ENCODE measurements around the gene ADK.
A peak's percentile ranks its signal among the peaks of the same experiment; 100 is the strongest.
"Not testable (repeated sequence)": the region's sequence is repeated elsewhere in the genome, so short reads cannot be mapped to it uniquely, and the experiment has no call there.

The ADK gene

GRCh38 chr10:74306227-74306982 is 155.4 kb downstream of the ADK start:
- FAIRE-seq: no peak

DNA sequence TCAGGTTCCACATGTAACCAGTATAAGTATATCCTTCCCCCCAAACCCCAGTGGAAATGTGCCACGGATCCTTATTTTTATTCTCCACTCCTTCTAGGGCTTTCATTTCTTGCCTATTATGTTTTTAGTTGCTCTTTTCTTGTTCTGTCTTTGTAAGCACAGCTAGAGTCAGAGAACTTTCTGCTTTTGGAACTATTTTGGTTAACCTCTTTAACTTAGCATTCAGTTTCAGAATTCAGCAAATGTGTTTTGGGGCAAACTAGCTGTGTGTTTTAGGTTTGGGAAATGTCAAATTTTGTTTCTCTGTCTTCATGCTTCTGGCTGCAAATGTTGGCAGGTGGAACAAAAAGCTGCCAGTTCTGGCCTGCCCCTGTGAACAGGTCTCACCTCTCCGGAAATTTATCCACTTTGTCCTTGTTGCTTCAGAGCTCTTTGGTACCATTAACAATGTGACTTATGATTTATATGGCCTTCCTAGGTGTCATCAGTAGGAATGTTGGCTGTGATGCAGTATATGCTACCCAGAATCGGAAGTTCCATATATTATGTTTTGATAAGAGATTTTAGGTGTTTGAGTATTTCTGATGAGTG is 156.1 kb downstream of the ADK start:
- FAIRE-seq: no peak

GRCh38 chr10:74310652-74311257 is 159.7 kb downstream of the ADK start:
- FAIRE-seq: no peak

- peak; percentile 91 for FAIRE-seq
These were observed 163.1 kb downstream of the ADK start for GRCh38 chr10:74314166-74314565.

DNA sequence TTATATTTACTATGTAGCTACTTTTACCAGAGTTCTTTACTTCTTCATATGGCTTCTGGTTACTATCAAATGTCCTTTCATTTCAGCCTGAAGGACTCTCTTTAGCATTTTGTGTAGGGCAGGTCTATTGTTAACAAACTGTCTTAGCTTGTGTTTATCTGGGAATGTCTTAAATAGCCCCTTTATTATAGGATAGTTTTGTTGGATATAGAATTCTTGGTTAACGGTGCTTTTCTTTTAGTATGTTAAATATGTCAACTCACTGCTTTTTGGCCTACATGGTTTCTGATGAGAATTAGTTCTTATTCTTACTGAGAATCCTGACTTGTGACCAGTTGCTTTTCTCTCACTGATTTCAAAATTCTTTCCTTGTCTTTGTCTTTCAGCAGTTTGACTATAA is 169.0 kb downstream of the ADK start:
- FAIRE-seq: no peak

GRCh38 chr10:74320717-74321116 is 169.7 kb downstream of the ADK start:
- FAIRE-seq: no peak

DNA sequence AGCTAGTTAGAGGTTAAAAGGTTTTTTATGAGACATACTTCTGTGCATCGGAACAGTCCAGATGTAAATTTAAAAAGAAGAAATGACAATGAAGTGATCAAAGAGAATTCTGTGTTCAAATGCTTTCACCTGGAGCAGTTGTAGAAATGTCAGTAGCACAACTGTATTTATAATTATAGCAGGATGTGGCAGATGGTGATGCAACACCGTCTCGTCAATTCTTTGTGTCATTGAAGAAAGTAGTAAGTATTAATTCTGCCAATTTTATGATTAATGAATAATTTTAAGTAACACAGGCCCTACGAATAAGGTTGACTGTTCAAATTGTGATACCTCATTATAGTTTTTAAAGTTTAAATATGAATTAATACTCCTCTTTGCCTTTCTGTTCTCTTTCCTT is 171.1 kb downstream of the ADK start:
- FAIRE-seq: no peak

- no peak for FAIRE-seq
These were observed 171.5 kb downstream of the ADK start for GRCh38 chr10:74322565-74322964.

DNA sequence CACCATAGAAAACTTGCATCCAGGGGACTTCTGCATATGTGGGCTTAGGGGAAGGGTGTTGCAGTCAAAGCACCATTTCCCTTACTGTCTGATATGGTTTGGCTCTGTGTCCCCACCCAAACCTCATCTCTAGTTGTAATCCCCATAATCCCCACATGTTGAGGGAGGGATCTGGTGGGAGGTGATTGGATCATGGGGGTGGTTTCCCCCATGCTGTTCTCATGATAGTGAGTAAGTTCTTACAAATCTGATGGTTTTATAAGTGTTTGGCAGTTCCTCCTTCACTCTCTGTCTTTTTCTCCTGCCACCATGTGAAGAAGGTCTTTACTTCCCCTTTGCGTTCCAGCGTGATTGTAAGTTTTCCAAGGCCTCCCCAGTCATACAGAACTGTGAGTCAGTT is 177.4 kb downstream of the ADK start:
- no peak for FAIRE-seq

DNA sequence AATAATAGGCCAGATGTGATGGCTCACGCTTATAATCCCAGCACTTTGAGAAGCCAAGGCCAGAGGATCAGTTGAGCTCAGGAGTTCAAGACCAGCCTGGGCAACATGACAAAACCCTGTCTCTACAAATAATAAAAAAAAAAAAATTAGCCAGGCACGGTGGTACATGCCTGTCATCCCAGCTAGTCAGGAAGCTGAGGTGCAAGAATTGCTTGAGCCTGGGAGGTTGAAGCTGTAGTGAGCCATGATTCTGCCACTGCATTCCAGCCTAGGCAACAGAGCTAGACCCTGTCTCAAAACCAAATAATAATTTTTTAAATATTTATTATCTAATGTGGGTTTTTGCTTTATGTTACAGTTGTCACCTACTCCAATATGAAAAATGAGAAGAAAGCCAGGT is 178.9 kb downstream of the ADK start:
- no peak for FAIRE-seq

GRCh38 chr10:74330646-74331045 is 179.6 kb downstream of the ADK start:
- FAIRE-seq: no peak

DNA sequence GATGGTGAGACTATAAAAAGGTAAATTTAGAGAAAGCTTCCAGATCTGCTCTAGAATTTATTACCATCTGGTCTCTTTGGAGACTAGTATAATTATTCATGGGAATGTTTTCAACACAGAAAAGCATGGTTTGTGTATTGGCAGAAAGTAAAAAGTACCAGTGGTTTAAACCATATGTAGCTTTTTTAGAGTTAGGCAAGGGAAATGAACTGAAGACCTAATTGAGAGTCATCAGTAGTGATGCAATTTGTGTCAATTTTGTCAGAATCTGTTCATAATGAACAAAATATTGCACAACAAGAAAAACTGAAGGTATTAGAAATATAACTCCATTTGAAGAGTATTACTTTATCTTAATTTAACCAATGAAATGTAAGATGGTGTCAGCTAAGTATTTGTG is 181.4 kb downstream of the ADK start:
- no peak for FAIRE-seq

- no peak for FAIRE-seq
These were observed 182.2 kb downstream of the ADK start for GRCh38 chr10:74333174-74333573.

DNA sequence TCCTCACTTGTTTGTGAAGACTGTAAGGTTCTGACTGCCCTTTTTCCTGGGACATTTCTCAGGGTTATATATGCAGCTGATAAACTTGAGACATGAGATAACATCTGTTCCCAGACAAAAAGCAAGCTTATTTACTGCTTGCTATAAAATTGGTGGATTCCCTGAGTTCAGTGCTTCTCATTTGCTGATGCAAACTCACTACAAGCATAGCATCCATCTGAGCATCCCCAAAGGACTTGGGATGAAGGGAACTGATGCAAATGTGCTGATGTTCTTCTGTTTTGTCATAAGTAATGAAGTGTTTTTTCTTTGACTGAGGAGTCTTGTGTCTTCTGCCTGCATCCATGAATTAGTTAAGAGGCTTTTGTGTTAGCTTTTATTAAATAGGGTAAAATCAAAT is 183.2 kb downstream of the ADK start:
- no peak for FAIRE-seq

- no peak for FAIRE-seq
These were observed 184.5 kb downstream of the ADK start for GRCh38 chr10:74335501-74335900.

GRCh38 chr10:74337330-74338016 is 186.5 kb downstream of the ADK start:
- no peak for FAIRE-seq

DNA sequence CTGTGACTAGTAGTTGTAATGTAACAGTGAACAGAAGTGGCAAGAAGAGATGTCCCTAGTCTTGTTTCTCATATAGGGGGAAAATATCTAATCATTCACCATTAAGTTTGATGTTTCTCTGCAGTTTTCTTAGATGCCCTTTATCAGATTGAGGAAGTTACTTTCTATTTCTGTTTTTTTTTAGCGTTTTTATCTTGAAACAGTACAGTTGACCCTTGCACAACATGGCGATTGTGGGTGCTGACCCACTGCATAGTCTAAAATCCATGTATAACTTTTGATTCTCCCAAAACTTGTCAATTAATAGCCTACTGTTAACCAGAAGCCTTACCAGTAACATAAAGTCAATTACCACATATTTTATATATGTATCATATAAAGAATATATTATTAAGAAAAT is 192.0 kb downstream of the ADK start:
- FAIRE-seq: no peak

DNA sequence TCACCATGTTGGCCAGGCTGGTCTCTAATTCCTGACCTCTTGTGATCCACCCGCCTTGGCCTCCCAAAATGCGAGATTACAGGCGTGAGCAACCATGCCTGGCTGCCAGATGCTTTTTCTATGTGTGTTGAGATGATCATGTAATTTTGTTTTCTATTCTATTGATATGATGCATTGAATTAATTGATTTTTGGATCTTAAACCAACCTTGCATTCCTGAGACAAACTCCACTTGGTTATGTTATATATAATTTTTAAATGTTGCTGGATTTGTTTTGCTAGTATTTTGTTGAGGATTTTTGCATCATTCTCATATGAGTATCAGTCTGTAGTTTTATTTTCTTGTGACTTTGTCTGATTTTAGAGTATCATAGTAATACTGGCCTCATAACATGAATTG is 192.8 kb downstream of the ADK start:
- FAIRE-seq: no peak

DNA sequence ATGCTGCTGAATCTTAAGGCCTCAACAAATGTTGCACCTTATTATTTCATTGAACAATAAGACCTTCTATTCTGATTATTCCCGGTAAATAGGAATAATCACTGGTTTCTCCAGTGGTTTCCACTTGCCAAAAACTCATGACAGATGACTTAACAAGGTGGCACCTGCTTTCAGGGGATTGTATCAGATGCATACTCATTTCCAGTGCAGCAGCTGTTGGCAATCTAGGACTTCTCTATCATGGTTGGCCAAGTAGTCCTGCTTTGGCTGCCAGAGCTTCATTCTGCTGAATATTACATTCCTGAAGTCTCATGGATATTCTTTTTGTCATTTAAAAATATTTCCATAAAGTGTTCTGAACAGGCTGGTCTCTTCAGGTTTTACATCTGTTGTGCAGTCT is 193.3 kb downstream of the ADK start:
- FAIRE-seq: no peak

GRCh38 chr10:74347522-74347921 is 196.5 kb downstream of the ADK start:
- no peak for FAIRE-seq

DNA sequence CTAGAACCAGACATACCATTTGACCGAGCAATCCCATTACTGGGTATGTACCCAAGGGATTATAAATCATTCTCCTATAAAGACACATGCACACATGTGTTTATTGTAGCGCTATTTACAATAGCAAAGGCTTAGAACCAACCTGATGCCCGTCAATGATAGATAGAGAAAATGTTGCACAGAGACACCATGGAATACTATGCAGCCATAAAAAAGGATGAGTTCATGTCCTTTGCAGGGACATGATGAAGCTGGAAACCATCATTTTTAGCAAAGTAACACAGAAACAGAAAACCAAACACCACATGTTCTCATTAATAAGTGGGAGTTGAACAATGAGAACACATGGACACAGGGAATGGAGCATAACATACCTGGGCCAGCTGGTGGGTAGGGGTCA is 202.0 kb downstream of the ADK start:
- not testable (repeated sequence) for FAIRE-seq

DNA sequence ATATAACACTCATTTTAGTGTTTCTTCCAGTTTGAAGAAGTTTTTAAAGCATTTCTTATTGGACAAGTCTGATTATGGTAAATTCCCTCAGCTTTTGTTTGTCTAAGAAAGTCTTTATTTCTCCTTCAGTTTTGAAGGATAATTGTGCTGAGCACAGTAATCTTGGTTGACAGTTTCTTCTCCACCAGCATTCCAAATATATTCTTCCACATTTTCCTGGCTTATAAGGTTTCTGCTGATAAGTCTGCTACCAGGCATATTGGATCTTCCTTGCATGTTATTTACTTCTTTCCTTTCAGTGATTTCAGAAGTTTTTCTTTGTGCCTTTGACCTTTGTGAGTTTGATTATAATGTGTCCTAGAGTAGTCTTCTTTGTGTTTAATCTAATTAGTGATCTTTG is 210.7 kb downstream of the ADK start:
- FAIRE-seq: no peak

DNA sequence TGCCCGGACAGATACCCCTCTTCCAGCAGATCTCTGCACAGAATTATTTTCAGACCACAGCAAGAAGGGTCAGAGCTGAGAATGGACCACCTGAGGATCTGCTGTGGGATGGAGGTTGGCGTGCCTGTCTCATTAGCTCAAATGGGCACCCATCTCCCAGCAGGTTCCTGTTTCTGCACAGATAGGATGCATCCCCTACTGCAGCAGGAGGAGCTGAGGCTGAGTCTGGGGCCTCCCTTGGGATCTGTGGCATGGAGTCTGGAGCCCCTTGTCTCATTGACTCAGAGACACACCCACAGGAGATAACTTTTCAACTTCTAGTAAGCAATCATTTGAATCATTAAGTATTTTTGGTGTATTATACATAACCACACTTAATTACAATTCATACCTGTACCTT is 212.7 kb downstream of the ADK start:
- no peak for FAIRE-seq

GRCh38 chr10:74365109-74365508 is 214.1 kb downstream of the ADK start:
- no peak for FAIRE-seq
